H1 (cell line): ENCODE results near the gene POMT2. TPM values are rescaled to one million over a fixed set of nuclear protein-coding genes. Genes with fewer than 3 reads are reported as not detected.

Experiments used
- CTCF ChIA-PET: fragments of 300-600 bp; sonication (Branson Sonifier 250); formaldehyde crosslinking; loops from one replicate; lab custom pipeline; 2021; ENCODE audit not compliant: partially characterized antibody; lab: Charles Lee
- POLR2A ChIA-PET: fragments of 300-600 bp; sonication (Branson Sonifier 250); formaldehyde crosslinking; loops from one replicate; lab custom pipeline; 2021; ENCODE audit warnings: inconsistent platforms; ENCODE audit not compliant: partially characterized antibody; lab: Charles Lee
- DNase-seq, 2 experiments: peaks; one replicate each; pipeline versions ENCODE4 v3.0.0 to v3.0.0-alpha.2; 2010 to 2022; ENCODE audit warnings: low spot score in 2 of 2, low read depth in 1 of 2, mixed read lengths in 1 of 2
- FAIRE-seq: peaks from 2 replicates; lab custom pipeline; 2011; peaks lifted over from hg19 to GRCh38; lab: Jason Lieb, UNC
- H2AFZ ChIP-seq: 2 replicates; pipeline ENCODE4 v1.8.1; 2012; ENCODE audit warnings: low read length, inconsistent platforms
- H2AK5ac ChIP-seq: 2 replicates; pipeline ENCODE4 v1.6.1; 2013; ENCODE audit warnings: low read depth, low read length
- H2BK120ac ChIP-seq: replicated peaks from 2 replicates; pipeline ENCODE3; 2013; ENCODE audit warnings: low read depth, low read length, inconsistent platforms
- H2BK12ac ChIP-seq: 2 replicates; pipeline ENCODE4 v1.6.1; 2013; ENCODE audit warnings: low read depth, low read length
- H2BK15ac ChIP-seq: 2 replicates; pipeline ENCODE4 v1.6.1; 2013; ENCODE audit warnings: low read length
- H2BK20ac ChIP-seq: 2 replicates; pipeline ENCODE4 v1.6.1; 2013; ENCODE audit warnings: low read length
- H2BK5ac ChIP-seq: 2 replicates; pipeline ENCODE4 v1.6.1; 2013; ENCODE audit warnings: low read depth, low read length
- H3K14ac ChIP-seq: 2 replicates; pipeline ENCODE4 v1.6.1; 2013; ENCODE audit warnings: inconsistent platforms; ENCODE audit not compliant: insufficient read length
- H3K18ac ChIP-seq: 2 replicates; pipeline ENCODE4 v1.6.1; 2013; ENCODE audit warnings: low read length; ENCODE audit errors: extremely low read depth
- H3K23ac ChIP-seq: 2 replicates; pipeline ENCODE4 v1.6.1; 2013; ENCODE audit warnings: inconsistent platforms; ENCODE audit not compliant: insufficient read length
- H3K23me2 ChIP-seq: 2 replicates; pipeline ENCODE4 v1.6.1; 2013; ENCODE audit warnings: low read depth, low read length
- H3K27ac ChIP-seq: 2 replicates; pipeline ENCODE4 v1.6.1; 2011; ENCODE audit warnings: low read depth, low read length, inconsistent platforms
- H3K27me3 ChIP-seq, 4 experiments: replicated peaks in 1 of 4; 1 replicate in 1 of 4; 2 replicates in 3 of 4; pipeline versions ENCODE4 v1.6.1 to v1.8.1; 2011 to 2013; ENCODE audit warnings: low read length in 3 of 4, mild to moderate bottlenecking in 3 of 4, inconsistent platforms in 2 of 4, mixed read lengths in 2 of 4, moderate library complexity in 1 of 4; ENCODE audit not compliant: control insufficient read depth in 3 of 4, insufficient read depth in 3 of 4; ENCODE audit errors: extremely low read depth in 1 of 4
- H3K36me3 ChIP-seq, 4 experiments: 2 replicates each; pipeline versions ENCODE4 v1.6.1 to v1.8.1; 2011 to 2013; ENCODE audit warnings: mild to moderate bottlenecking in 4 of 4, low read length in 3 of 4, moderate library complexity in 2 of 4, control low read depth in 1 of 4, inconsistent platforms in 1 of 4; ENCODE audit not compliant: insufficient read depth in 4 of 4, control insufficient read depth in 2 of 4
- H3K4ac ChIP-seq: replicated peaks from 2 replicates; pipeline ENCODE3; 2013; ENCODE audit warnings: low read length, low read depth, mixed read lengths, inconsistent platforms; ENCODE audit not compliant: insufficient read length
- H3K4me1 ChIP-seq, 4 experiments: replicated peaks in 1 of 4; 1 replicate in 1 of 4; 2 replicates in 3 of 4; pipeline versions ENCODE4 v1.6.1 to v1.8.1; 2011 to 2013; ENCODE audit warnings: low read length in 3 of 4, inconsistent platforms in 2 of 4, mixed read lengths in 1 of 4; ENCODE audit not compliant: insufficient read depth in 4 of 4, control insufficient read depth in 3 of 4
- H3K4me2 ChIP-seq, 2 experiments: 2 replicates each; pipeline versions ENCODE4 v1.6.1 to v1.8.1; 2011 to 2013; ENCODE audit warnings: low read depth in 2 of 2, low read length in 2 of 2, control low read depth in 1 of 2, inconsistent platforms in 1 of 2, mild to moderate bottlenecking in 1 of 2; ENCODE audit not compliant: insufficient read depth in 1 of 2
- H3K4me3 ChIP-seq, 4 experiments: fragments of 200-600, 300-600 bp in 1 of 4; sonication (generic), shearing (Covaris generic), sonication (Bioruptor Twin) in 1 of 4; 2 replicates each; pipeline versions ENCODE4 v1.5.1 to v1.8.1; 2011 to 2016; ENCODE audit warnings: low read length in 4 of 4, low read depth in 3 of 4, control low read depth in 2 of 4, inconsistent platforms in 2 of 4, mild to moderate bottlenecking in 2 of 4, mixed read lengths in 1 of 4, moderate library complexity in 1 of 4; ENCODE audit not compliant: insufficient read depth in 2 of 4; ENCODE audit errors: extremely low read depth in 1 of 4
- H3K56ac ChIP-seq: replicated peaks from 2 replicates; pipeline ENCODE3; 2013; ENCODE audit warnings: low read depth, mild to moderate bottlenecking, mixed read lengths, low read length, inconsistent platforms; ENCODE audit not compliant: insufficient read length
- H3K79me1 ChIP-seq: 2 replicates; pipeline ENCODE4 v1.6.1; 2013; ENCODE audit warnings: low read depth, low read length, control low read depth
- H3K79me2 ChIP-seq, 2 experiments: 2 replicates each; pipeline versions ENCODE4 v1.6.1 to v1.8.1; 2012 to 2013; ENCODE audit warnings: low read length in 2 of 2, mild to moderate bottlenecking in 2 of 2, inconsistent platforms in 1 of 2; ENCODE audit not compliant: insufficient read depth in 2 of 2, control insufficient read depth in 1 of 2
- H3K9ac ChIP-seq, 4 experiments: replicated peaks in 1 of 4; 1 replicate in 1 of 4; 2 replicates in 3 of 4; pipeline versions ENCODE4 v1.6.1 to v1.8.1; 2011 to 2013; ENCODE audit warnings: low read depth in 3 of 4, low read length in 3 of 4, control low read depth in 2 of 4, mild to moderate bottlenecking in 2 of 4, moderate library complexity in 2 of 4, inconsistent platforms in 1 of 4; ENCODE audit errors: extremely low read depth in 1 of 4
- H3K9me3 ChIP-seq, 2 experiments: 2 replicates each; pipeline versions ENCODE4 v1.6.1 to v1.8.1; 2012 to 2013; ENCODE audit warnings: mild to moderate bottlenecking in 2 of 2, moderate library complexity in 2 of 2, control low read depth in 1 of 2, inconsistent platforms in 1 of 2, low read depth in 1 of 2, low read length in 1 of 2, mixed read lengths in 1 of 2; ENCODE audit not compliant: insufficient read depth in 2 of 2
- H4K20me1 ChIP-seq, 2 experiments: replicated peaks in 1 of 2; 2 replicates each; pipeline versions ENCODE3 to v1.8.1; 2011 to 2013; ENCODE audit warnings: inconsistent platforms in 2 of 2, low read length in 2 of 2, mild to moderate bottlenecking in 1 of 2; ENCODE audit not compliant: insufficient read depth in 2 of 2, control insufficient read depth in 1 of 2
- H4K5ac ChIP-seq: 2 replicates; pipeline ENCODE4 v1.6.1; 2013; ENCODE audit warnings: low read length, low read depth, mixed read lengths, inconsistent platforms; ENCODE audit not compliant: insufficient read length
- H4K8ac ChIP-seq: 2 replicates; pipeline ENCODE4 v1.8.0; 2013; ENCODE audit warnings: mild to moderate bottlenecking, moderate library complexity, low read length, inconsistent platforms; ENCODE audit not compliant: insufficient read depth; ENCODE audit errors: extremely low read depth
- H4K91ac ChIP-seq: replicated peaks from 2 replicates; pipeline ENCODE3; 2013; ENCODE audit warnings: low read length, mixed read lengths, inconsistent platforms; ENCODE audit not compliant: insufficient read length
- CBX5 ChIP-seq: fragments of 300-800, 300-1000 bp; sonication (generic); IDR thresholded peaks from 2 replicates; pipeline ENCODE4 v1.7.1; 2016; ENCODE audit warnings: antibody characterized with exemption, low read length, low read depth
- CHD2 ChIP-seq: IDR thresholded peaks from 2 replicates; pipeline ENCODE4 v1.6.1; 2012; ENCODE audit warnings: low read length, improper control_type of control experiment
- CREB1 ChIP-seq: IDR thresholded peaks from 2 replicates; pipeline ENCODE4 v1.6.1; 2012; ENCODE audit warnings: inconsistent platforms
- GTF2F1 ChIP-seq: IDR thresholded peaks from 2 replicates; pipeline ENCODE4 v1.6.1; 2012; ENCODE audit warnings: low read depth, low read length, improper control_type of control experiment, borderline replicate concordance
- HDAC2 ChIP-seq, 2 experiments: fragments of 300-600 bp in 1 of 2; sonication (generic) in 1 of 2; IDR thresholded peaks; 2 replicates each; pipeline ENCODE4 v1.6.1; 2011 to 2012; ENCODE audit warnings: low read depth in 2 of 2, low read length in 2 of 2, mild to moderate bottlenecking in 2 of 2, moderate library complexity in 2 of 2, borderline replicate concordance in 1 of 2, inconsistent platforms in 1 of 2
- JUN ChIP-seq: IDR thresholded peaks from 2 replicates; pipeline ENCODE4 v1.6.1; 2011; ENCODE audit warnings: low read depth, mild to moderate bottlenecking, improper control_type of control experiment, low read length
- MAX ChIP-seq: IDR thresholded peaks from 2 replicates; pipeline ENCODE4 v1.6.1; 2012; ENCODE audit warnings: inconsistent platforms
- RAD21 ChIP-seq, 2 experiments: IDR thresholded peaks in 1 of 2; conservative IDR thresholded peaks in 1 of 2; 2 replicates each; pipeline ENCODE4 v1.6.1; 2011; ENCODE audit warnings: low read depth in 2 of 2, low read length in 2 of 2, improper control_type of control experiment in 1 of 2, inconsistent platforms in 1 of 2, mild to moderate bottlenecking in 1 of 2, moderate library complexity in 1 of 2
- RBBP5 ChIP-seq: IDR thresholded peaks from 2 replicates; pipeline ENCODE4 v1.7.1; 2012; ENCODE audit warnings: low read depth, mild to moderate bottlenecking, inconsistent platforms, low read length, moderate library complexity, borderline replicate concordance
- RFX5 ChIP-seq: IDR thresholded peaks from 2 replicates; pipeline ENCODE4 v1.6.1; 2011; ENCODE audit warnings: low read depth, low read length, improper control_type of control experiment, borderline replicate concordance
- RXRA ChIP-seq: IDR thresholded peaks from 2 replicates; pipeline ENCODE4 v1.6.1; 2011; ENCODE audit warnings: low read depth, mild to moderate bottlenecking, low read length, moderate library complexity; ENCODE audit not compliant: insufficient read depth
- SAP30 ChIP-seq: fragments of 300-600 bp; sonication (generic); IDR thresholded peaks from 2 replicates; pipeline ENCODE4 v1.7.1; 2012; ENCODE audit warnings: low read length, moderate library complexity, mild to moderate bottlenecking, inconsistent platforms; ENCODE audit not compliant: insufficient read depth, insufficient replicate concordance
- TCF12 ChIP-seq: IDR thresholded peaks from 2 replicates; pipeline ENCODE4 v1.6.1; 2011; ENCODE audit warnings: low read depth, mild to moderate bottlenecking, low read length
- WGBS, 2 experiments: shearing (Covaris generic) in 1 of 2; methylation state at CpG; one replicate each; pipeline versions ENCODE4 v1.1.6 to v1.1.7; 2013 to 2015; ENCODE audit warnings: low lambda C conversion rate in 2 of 2, mixed read lengths in 2 of 2, inconsistent platforms in 1 of 2, low coverage in 1 of 2, missing lambda C conversion rate in 1 of 2; ENCODE audit not compliant: insufficient replicate concordance in 2 of 2, insufficient coverage in 1 of 2, insufficient read length in 1 of 2; ENCODE audit errors: extremely low coverage in 1 of 2, missing lambda C conversion rate in 1 of 2; 5-methylcytosine and 5-hydroxymethylcytosine counted together
- polyA plus RNA-seq, 7 experiments: library from polyadenylated mRNA; depleted of rRNA in 3 of 7; stranded (reverse) in 5 of 7; unstranded in 2 of 7; fragments of >200 nt in 5 of 7; fragments of 200-250 nt in 2 of 7; gene quantifications; 1 replicate in 5 of 7; 2 replicates in 1 of 7; 4 replicates in 1 of 7; pipeline versions ENCODE4 v1.2.1 to v1.2.3, GENCODE V29; 2011 to 2013; ENCODE audit warnings: missing spikeins in 2 of 7, mixed read lengths in 2 of 7
- total RNA-seq: library from RNA; stranded (reverse); fragmentation: NEBNext Ultra II Directional; extraction: Animal tissue kit (Norgen Biotek cat#: 25700); gene quantifications from 2 replicates; pipeline ENCODE4 v1.2.1, GENCODE V29; 2021

The POMT2 gene
- total and polyA plus RNA-seq, 2 of the 8 experiments (the other 6 are each of a cell fraction or from before 2014, with no cell fraction given), result 20.8 to 44.9 TPM

GRCh38 chr14:77238356-77238755 is 82.3 kb downstream of the POMT2 start:
- H3K9me3 ChIP-seq, result no peaks in the 10 kb centered on the region
- H3K79me1 ChIP-seq, result no peaks in the 10 kb centered on the region
- no peak overlapping the region for H2BK120ac ChIP-seq
- H2BK5ac ChIP-seq, result no peak overlapping the region
- FAIRE-seq, result no peak
- no peak overlapping the region for H3K56ac ChIP-seq
- no peaks in the 10 kb centered on the region; a peak in 1 of 4 replicates for H3K79me2 ChIP-seq
- H3K4me3 ChIP-seq, result no peak overlapping the region
- DNase-seq, result no peak
- no peak overlapping the region for H3K14ac ChIP-seq
- H2AFZ ChIP-seq, result no peak overlapping the region
- H3K36me3 ChIP-seq, result no peaks in the 10 kb centered on the region; a peak in 2 of 8 replicates
- H2AK5ac ChIP-seq, result no peak overlapping the region
- H3K18ac ChIP-seq, result no peak overlapping the region
- H2BK20ac ChIP-seq, result no peak overlapping the region
- H3K4ac ChIP-seq, result no peak overlapping the region
- no peak overlapping the region for H3K27ac ChIP-seq
- peaks cover 0 to 2% of the 10 kb centered on the region in 2 experiments for H4K20me1 ChIP-seq
- H4K91ac ChIP-seq, result no peak overlapping the region
- POLR2A ChIA-PET, result interaction anchor here (1.4 kb wide), 1 partner anchor 15 kb away, joined by 3 read pairs; no protein-coding TSS in a partner anchor
- H2BK15ac ChIP-seq, result no peak overlapping the region
- no peak overlapping the region for H3K4me2 ChIP-seq
- no peaks in the 10 kb centered on the region for H3K27me3 ChIP-seq
- 74% methylated on average over 3 of the region's 3 CpGs; no CpG with 5 or more reads in 1 of the 2 experiments for WGBS, 2 experiments
- no peak overlapping the region for H3K9ac ChIP-seq
- no peaks in the 10 kb centered on the region for H3K23me2 ChIP-seq
- CTCF ChIA-PET, result interaction anchor here (0.6 to 6.6 kb wide), 16 partner anchors 8 to 106 kb away, joined by 3 to 52 read pairs (median 6); partner anchors contain the start of gene ZDHHC22
- no peak overlapping the region for H4K5ac ChIP-seq
- no peaks in the 10 kb centered on the region; a peak in 1 of 7 replicates for H3K4me1 ChIP-seq
- H3K23ac ChIP-seq, result no peak overlapping the region
- no peak overlapping the region for H2BK12ac ChIP-seq
- H4K8ac ChIP-seq, result no peak overlapping the region
- TF ChIP-seq RXRA (no peak), SAP30 (no peak), RFX5 (no peak), RBBP5 (no peak), RAD21 (IDR thresholded peaks at IDR 0.05 in 1 of 2, conservative IDR thresholded peaks at IDR 0.05 in 1 of 2; ENCODE audit: low read depth in 2 of 2, low read length in 2 of 2) (no peak), GTF2F1 (no peak), CREB1 (no peak), HDAC2 (IDR thresholded peaks at IDR 0.05; ENCODE audit: borderline replicate concordance in 1 of 2, low read depth in 2 of 2, low read length in 2 of 2) (no peak), JUN (no peak), TCF12 (no peak), CHD2 (no peak), CBX5 (no peak), MAX (no peak)
